OCI-LY3 (cell line): ENCODE results near the gene PPIH.
"Not testable (repeated sequence)": the region's sequence is repeated elsewhere in the genome, so short reads cannot be mapped to it uniquely, and the experiment has no call there.

Experiments used
- H2AFZ ChIP-seq: fragments of 200-600, 300-600 bp; shearing (Covaris generic); 2 replicates; pipeline ENCODE4 v1.6.0; 2014; ENCODE audit warnings: antibody characterized with exemption, low read depth, low read length
- H3K27ac ChIP-seq: fragments of 200-600, 300-600 bp; sonication (generic); 2 replicates; pipeline ENCODE4 v1.5.1; 2014; ENCODE audit warnings: mild to moderate bottlenecking, low read length, moderate library complexity, mixed read lengths
- H3K27me3 ChIP-seq: fragments of 200-600, 300-600 bp; sonication (generic); 2 replicates; pipeline ENCODE4 v1.6.1; 2014; ENCODE audit warnings: low read depth, low read length, mixed read lengths
- H3K36me3 ChIP-seq: fragments of 200-600, 300-600 bp; sonication (generic); replicated peaks from 2 replicates; pipeline ENCODE3; 2014; ENCODE audit warnings: low read depth, low read length, mixed read lengths
- H3K4me1 ChIP-seq: fragments of 300-600, 200-600 bp; sonication (generic); 2 replicates; pipeline ENCODE4 v1.6.1; 2014; ENCODE audit warnings: low read length, mixed read lengths
- H3K4me2 ChIP-seq: fragments of 200-600, 300-600 bp; sonication (generic); 2 replicates; pipeline ENCODE4 v1.6.1; 2014; ENCODE audit warnings: low read length, mixed read lengths
- H3K4me3 ChIP-seq: fragments of 300-600, 200-600 bp; sonication (generic); 2 replicates; pipeline ENCODE4 v1.5.1; 2014; ENCODE audit warnings: antibody characterized with exemption, mild to moderate bottlenecking, low read length, moderate library complexity
- H3K79me2 ChIP-seq: fragments of 300-600, 200-600 bp; shearing (Covaris generic); 2 replicates; pipeline ENCODE4 v1.6.1; 2014; ENCODE audit warnings: mild to moderate bottlenecking, low read length, mixed read lengths
- H3K9ac ChIP-seq: fragments of 300-600, 200-600 bp; shearing (Covaris generic); 2 replicates; pipeline ENCODE4 v1.6.0; 2014; ENCODE audit warnings: mild to moderate bottlenecking, low read length, moderate library complexity
- H3K9me3 ChIP-seq: fragments of 200-600, 300-600 bp; shearing (Covaris generic); 2 replicates; pipeline ENCODE4 v1.6.1; 2014; ENCODE audit warnings: low read length, mixed read lengths; ENCODE audit not compliant: insufficient read depth
- H4K20me1 ChIP-seq: fragments of 200-600, 300-600 bp; sonication (generic); 2 replicates; pipeline ENCODE4 v1.6.1; 2016; ENCODE audit warnings: low read length, mixed read lengths; ENCODE audit not compliant: insufficient read depth
- CTCF ChIP-seq: fragments of 200-600, 300-600 bp; sonication (generic); IDR thresholded peaks from 2 replicates; pipeline ENCODE4 v1.5.1; 2014; ENCODE audit warnings: antibody characterized with exemption, low read length, low read depth
- EZH2phosphoT487 ChIP-seq: fragments of 200-600 bp; shearing (Covaris generic); IDR thresholded peaks from 2 replicates; pipeline ENCODE4 v1.6.1; 2018; ENCODE audit warnings: antibody characterized with exemption, mixed run types, low read depth

The PPIH gene

GRCh38 chr1:42723511-42723910, 65.3 kb downstream of the PPIH start:
- TF ChIP-seq CTCF (no peak), EZH2phosphoT487 (no peak)
- Histone ChIP-seq H3K79me2 (no peaks in the 10 kb centered on the region), H3K36me3 (no peaks in the 10 kb centered on the region)

GRCh38 chr1:42725820-42726219, 67.6 kb downstream of the PPIH start:
- not testable (repeated sequence) for H3K4me1 ChIP-seq, H3K27ac ChIP-seq, H3K79me2 ChIP-seq, H3K4me3 ChIP-seq, H4K20me1 ChIP-seq, H3K9ac ChIP-seq, H3K36me3 ChIP-seq, H3K4me2 ChIP-seq, H3K9me3 ChIP-seq, H3K27me3 ChIP-seq, H2AFZ ChIP-seq

More at GRCh38 chr1:42723511-42723910, 65.3 kb downstream of the PPIH start:
- Histone ChIP-seq H2AFZ (no peak overlapping the region), H3K9ac (no peak overlapping the region), H3K4me1 (no peaks in the 10 kb centered on the region), H4K20me1 (no peaks in the 10 kb centered on the region), H3K27ac (no peak overlapping the region), H3K27me3 (no peaks in the 10 kb centered on the region), H3K4me2 (no peak overlapping the region), H3K4me3 (no peak overlapping the region), H3K9me3 (no peaks in the 10 kb centered on the region)
